GM12801 (cell line): ENCODE measurements around the gene PLXNC1.

Experiments
- CTCF ChIP-seq: IDR thresholded peaks from one replicate; pipeline ENCODE4 v1.5.1; 2011; ENCODE audit warnings: control low read depth; ENCODE audit not compliant: insufficient read length; ENCODE audit errors: extremely low read depth

Gene PLXNC1

GRCh38 chr12:94145191-94145983 is 3.0 kb upstream of the PLXNC1 start:
- TF ChIP-seq CTCF, result no peak

GRCh38 chr12:94146166-94146936 is 2.0 kb upstream of the PLXNC1 start:
- TF ChIP-seq CTCF, result no peak

GRCh38 chr12:94147387-94147990 is 888 bp upstream of the PLXNC1 start:
- TF ChIP-seq CTCF, result no peak

- no peak for TF ChIP-seq CTCF
Measured at GRCh38 chr12:94148739-94149118, 352 bp downstream of the PLXNC1 start.

GRCh38 chr12:94149119-94149780 is 873 bp downstream of the PLXNC1 start:
- no peak for TF ChIP-seq CTCF

- no peak for TF ChIP-seq CTCF
Measured at GRCh38 chr12:94149781-94150239, 1.4 kb downstream of the PLXNC1 start.
